NCI-H146 treated with DMSO at 0.1 percent for 48 hours (cell line): Measurements from ENCODE around the gene KCNN2.
"Not testable (repeated sequence)": the region's sequence is repeated elsewhere in the genome, so short reads cannot be mapped to it uniquely, and the experiment has no call there.

ENCODE experiments used
- DNase-seq: peaks from one replicate; lab custom pipeline; 2025; ENCODE audit not compliant: unreplicated experiment; lab: John Stamatoyannopoulos, UW

The KCNN2 gene

DNA sequence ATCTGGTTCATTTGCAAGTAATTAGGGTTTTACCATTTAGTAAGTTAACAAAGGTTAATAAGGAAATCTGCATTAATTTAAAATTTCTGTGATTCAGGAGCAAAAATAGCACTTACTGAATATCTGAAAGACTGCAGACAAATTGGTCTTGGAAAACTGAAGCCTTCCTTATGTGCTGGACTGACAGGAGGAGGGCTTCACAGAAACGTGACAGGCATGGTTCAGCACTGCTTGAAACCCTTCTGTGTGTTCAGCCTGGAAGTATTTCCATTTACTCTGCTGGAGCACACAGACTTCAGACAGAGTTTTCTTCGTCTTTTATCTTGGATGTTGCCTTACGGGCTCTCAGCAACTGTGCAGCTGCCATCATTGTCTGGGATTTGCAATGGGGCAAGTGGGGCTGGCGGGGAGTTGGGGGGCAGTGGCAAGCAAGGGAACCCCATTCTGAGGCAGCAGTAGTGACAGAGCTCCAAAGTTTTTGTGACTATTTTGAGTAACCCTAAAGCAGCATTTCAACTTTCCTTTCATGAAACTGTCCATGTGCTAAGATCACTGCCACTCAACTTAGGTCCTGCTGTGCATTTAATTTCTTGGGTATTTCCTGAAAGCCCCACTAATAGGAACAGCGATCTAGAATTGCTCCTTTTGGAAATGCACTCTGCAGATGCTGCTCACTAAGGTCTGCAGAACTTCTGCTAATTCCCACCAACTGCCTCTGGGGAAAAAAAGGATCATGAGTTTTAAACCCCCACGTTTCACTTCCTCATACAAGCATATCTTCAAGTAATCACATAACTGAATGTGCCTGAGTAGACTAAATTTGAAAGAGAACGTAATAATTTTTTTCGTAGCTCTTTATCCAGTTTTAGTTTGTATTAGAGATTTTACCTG is 56.6 kb downstream of the KCNN2 start:
- no peak for DNase-seq

DNA sequence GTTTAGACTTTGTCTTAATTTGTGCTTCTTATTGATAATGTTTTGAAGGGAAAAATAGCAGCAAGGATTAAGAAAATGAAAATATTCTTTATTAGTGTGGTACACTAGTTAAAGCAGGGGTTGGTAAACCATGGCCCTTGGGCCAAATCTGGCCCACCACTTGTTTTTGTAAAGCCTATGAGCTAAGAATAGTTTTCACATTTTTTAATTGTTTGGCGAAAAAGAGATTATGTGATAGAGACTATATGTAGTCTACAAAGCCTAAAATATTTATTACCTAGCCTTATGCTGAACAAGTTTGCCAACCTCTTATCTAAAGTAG is 57.2 kb downstream of the KCNN2 start:
- DNase-seq = no peak

DNA sequence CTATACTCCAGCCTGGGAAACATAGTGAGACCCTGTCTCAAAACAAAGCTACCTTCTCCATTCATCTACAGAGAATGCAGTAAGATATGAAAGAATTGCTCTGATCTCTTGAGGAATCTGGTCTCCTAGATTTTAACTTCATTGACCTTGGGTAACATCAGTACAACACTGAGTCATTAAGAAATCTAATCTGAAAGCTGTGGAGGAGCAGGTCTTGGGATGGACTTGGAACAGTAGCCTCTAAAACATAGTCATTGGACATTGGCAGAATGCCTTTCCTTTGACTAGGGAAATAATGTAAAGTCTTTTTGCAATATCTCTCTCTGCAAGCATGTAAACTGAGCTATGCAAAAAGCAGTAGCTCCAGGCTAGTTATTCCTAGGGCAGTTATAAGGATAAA is 58.1 kb downstream of the KCNN2 start:
- DNase-seq = no peak

DNA sequence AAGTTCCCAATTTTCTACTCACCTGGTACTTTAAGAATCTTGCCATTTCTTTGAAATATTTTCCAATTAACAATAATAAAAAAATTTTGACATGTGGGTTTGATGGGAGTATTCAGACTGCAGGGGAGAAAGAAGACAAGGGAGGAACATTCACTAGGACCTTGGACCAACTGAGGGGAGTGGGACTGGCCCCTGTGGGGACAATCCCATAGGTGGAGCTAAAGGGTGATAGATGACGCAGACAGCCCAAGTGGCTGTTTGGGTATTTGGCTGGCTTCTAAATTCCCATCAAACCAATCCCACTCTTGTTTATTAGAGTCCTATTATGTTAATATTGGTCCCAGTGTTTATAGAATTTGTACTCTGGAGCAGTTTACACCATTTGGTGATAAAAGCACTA is 65.3 kb downstream of the KCNN2 start:
- DNase-seq = no peak

DNA sequence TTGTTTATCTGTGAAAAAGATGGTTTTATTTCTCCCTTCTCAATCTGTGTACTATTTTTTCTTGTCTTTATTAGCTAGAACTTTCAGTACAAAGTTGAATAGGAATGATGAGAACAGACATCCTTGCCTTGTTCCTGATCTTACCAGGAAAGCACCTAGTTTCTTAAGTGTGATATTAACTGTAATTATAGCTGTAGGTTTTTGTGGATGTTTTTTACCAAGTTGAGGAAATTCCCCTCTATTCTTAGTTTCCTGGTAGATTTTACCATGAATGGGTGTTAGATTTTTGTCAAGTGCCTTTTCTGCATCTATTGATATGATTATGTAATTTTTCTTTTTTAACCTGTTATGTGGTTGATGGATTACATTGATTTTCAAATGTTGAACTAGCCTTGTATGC is 68.7 kb downstream of the KCNN2 start:
- DNase-seq = no peak

DNA sequence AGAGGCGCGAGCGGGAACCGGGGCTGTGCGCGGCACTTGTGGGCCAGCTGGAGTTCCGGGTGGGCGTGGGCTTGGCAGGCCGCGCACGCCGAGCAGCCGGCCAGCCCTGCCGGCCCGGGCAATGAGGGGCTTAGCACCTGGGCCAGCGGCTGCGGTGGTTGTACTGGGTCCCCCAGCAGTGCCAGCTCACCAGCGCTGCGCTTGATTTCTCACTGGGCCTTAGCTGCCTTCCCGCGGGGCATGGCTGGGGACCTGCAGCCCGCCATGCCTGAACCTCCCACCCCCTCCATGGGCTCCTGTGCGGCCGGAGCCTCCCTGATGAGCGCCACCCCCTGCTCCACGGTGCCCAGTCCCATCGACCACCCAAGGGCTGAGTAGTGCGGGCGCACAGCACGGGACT is 70.8 kb downstream of the KCNN2 start:
- DNase-seq = not testable (repeated sequence)

DNA sequence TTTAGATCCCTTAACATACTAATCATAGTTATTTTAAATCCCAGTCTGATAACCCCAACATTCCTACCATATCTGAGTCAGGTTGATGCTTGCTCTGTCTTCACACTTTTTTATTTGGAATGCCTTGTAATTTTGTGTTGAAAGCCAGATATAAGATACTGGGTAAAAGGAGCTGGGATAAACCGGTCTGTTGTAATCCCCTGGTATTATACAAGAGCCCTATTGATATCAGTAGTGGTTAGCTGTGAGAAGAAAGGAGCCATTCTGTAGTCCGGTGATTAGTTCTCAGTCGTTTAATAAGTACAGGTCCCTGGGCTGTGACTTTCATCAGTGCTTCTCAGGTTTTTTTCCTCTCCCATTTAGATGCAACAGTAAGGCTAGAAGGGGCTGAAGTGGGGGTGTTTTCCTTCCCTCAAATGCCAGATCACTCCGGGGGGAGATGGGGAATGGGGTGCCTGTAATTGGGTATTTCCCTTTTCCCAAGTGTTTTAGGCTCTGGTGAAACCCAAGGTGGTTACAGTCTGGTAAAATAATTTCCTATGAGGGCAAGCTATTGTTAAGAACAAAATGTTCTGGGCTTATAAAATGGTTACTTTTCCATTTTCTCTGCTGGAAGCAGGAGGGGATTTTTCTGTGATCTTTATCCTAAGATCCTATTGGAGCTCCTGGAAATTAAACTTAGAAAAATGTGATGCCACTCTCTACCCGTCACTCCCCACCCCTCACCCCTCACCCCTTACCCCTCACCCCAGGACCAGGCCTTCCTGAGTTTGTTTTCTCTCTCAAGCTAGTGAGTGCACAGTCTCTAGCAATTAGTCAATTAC is 72.7 kb downstream of the KCNN2 start:
- DNase-seq = no peak

DNA sequence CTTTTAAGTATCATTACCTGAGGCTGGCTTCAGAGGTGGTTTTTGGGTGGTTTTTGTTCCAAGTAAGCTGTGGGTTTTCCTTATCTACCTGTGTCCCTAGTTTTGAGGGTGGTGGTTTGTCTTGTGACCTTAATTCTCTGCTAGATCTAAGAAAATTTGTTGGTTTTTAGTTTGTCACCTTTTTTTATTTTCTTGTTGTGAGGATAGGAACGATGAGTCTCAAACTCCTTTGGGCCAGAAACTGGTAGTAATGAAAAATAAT is 73.3 kb downstream of the KCNN2 start:
- DNase-seq = no peak

DNA sequence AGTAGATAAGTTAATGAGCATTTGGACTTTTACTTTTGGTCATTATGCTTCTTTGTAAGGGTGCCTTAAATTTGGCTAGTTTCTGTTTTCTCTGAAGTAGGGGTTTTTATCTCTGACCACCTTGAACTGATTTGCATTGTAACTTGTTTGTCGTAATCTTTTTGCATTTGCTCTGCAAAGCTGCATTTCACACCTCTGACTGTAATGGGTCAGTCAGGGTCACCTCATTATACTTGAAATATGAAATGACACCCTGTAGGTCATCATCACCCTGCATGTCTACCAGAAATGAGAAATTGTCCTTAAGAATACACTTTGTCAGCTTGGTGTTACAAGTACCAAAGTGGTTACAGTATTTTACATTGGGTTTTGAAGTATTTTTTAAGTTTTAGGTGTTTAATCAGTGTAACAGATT is 74.0 kb downstream of the KCNN2 start:
- no peak for DNase-seq

DNA sequence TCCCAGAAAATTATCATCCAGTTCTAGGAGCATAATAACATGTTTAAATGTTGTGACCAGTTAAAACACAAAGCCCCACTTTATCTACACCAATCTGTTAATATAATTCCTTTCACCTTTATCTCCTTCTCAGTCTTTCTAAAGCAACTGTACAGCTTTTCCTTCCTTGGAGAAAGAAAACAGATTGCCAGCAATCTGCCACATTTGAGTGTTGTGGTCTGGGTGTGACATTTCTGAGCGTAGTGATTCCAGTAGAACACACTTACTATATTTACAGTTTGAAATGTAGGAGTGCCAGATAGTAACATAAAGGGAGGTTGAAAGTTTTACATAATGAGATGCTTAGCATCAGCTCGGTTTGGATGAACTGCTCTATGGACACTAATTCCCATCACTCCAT is 76.1 kb downstream of the KCNN2 start:
- DNase-seq = no peak

DNA sequence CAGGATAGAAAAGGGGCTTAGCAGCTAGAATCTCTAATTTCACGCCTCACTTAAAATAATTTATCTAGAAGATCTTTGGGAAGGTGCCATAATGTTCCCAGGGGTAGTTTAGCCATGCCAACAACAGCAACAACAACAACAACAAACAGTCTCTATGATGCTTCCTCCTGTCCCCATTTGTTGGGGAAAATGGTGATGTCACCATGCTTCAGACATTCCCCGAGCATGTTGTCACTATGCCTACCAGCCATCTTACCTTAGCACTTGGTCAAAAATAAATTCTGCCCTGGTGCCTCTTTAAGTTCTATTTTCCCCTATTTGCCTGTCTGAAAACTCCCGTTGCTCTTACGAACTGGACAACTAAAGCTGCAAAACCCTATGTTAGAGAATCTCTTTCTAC is 76.6 kb downstream of the KCNN2 start:
- DNase-seq = no peak

DNA sequence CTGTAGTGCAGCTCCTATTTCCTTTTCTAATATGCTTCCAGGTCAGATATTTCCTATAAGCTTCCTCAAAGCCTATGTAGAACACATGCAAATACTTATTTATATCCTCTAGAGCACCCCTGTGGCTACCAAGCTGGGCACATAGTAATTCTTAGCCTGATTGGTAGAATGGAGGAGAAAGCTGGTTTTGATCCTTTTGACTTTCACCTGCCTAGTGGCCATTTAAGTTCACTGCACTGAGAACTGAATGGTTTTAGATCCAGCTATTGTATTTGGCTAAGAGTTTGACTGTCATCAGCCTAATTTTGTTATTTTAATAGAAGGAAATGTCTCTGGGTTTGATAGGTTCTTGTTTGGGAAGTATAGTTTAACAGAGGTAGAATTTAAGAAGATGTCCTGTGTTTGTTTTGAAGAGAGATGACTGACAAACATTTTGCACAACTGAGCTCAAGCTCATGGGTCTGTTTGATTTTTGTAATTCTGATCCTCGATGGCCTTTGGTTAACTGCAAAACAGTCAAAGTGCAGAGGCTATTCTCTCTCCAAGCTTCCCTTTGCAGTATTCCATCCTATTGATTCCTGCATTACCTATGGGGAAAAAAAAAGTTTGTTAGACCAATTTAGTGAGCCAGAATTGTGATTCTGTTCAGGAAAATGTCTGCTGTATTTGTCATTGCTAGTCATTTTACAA is 85.4 kb downstream of the KCNN2 start:
- no peak for DNase-seq

DNA sequence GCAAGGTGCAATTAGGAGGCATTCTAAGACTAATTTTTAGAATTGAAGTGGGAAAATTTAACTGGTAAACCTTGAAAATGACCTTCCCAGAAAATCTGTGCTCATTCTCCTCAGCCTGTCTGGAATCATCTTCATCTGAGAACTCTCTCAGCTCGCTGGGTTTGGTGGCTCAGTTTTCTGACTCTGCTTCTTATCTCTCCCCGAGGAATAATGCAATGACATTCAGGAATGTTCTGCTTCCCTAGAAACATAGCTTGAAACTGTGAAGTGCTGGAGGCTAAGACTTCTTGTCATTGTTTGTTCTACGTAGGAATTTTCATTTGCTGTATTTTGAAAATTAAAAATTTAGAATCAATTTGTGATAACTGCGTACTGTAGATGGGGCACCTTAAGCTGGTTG is 86.6 kb downstream of the KCNN2 start:
- no peak for DNase-seq

DNA sequence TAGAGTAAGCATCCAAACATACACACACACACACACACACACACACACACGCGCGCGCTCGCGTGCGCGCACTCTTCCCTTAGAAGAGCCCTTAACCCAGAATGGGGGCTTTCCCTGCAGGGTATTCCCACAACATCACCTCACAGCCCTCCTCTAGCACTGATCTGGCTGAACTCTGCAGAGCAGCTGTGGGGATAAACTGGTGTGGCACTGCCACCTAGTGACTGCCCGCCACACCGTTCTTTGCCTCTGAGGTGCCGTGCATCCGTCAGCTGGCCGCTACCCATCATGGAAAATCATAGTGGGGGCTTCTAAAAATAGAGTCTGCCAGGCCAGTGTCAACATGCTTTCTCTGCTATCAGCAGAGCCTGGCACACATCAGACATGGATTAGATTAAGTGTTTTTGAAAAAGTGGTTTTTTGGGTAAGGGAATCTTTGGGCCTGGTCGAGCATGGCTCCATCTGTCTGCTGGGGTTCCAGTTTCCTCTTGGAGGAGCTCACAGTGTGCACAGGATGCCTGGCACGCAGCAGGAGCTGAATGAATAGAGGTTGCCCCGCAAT is 88.1 kb downstream of the KCNN2 start:
- DNase-seq = peak; percentile 71

DNA sequence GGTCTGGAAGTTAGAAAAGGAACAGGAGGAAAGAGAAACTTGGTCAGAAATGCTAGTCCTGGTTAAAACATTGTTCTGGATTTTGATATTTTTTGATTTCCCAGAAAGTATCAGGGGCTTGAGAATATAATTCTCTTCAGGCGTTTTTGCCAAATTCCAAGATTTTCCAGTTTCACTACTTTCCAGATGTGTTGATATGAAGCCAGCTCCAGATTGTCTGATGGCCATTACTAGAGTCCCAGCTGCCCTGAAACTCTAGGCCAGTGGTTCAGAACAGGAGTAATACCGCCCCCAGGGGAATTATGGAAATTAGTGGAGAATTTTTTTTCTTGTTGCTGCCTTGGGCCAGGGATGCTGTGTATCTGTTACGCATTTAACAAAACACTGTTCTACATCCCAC is 88.6 kb downstream of the KCNN2 start:
- no peak for DNase-seq

DNA sequence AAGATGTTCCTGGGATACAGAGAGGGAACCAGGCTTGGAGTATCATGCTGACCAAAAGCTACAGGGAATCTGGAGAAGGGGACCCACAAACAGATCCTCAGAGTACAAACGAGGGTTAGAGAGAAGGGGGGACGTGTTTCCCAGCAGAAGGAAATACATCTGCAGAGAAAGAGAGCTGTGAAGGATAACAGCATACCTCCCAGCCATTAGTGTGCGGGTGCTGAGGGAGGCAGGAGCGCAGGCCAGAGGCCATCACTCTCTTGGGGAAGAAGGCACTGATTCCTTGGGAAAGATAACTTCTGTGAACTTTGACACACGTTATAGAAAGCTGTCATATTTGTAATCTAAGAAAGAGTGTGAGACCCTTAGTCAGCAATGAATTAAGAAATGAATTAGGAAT is 96.9 kb downstream of the KCNN2 start:
- DNase-seq = no peak

DNA sequence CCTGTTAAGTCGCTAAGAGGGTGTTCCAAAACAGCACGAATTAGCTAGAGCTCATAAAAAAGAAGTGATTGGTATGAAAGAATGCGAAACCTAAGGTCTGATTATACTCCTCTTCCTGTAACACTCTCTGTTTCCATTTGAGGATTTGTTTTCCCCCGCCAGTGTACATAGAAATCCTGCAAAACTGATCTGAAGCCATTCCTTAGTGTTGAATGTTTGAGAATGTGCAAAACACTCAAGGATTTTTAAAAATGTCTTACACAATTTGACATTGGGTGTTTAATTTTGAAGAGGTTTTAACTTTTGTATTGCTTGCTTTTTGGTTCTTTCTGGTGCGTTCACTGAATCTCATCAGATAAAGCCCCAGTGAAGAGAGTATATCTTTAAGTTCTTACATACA is 105.3 kb downstream of the KCNN2 start:
- no peak for DNase-seq

DNA sequence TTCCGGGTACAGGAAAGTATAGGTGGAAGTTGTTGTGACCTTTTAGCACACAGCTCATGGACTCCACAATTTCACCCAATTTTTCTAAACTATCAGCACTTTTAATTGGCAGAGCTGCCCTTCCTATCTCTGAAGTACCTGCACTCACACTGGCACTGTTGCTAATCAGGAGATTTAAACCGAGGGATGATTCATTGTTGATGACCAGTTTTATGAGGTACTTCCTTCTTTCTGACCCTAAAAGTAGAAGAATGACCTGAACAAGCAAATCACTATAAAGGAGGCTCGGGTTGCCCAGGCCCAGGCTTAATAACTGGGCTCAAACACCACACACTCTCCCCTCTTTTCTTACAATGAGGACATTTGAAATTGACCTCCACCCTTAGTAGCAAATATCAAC is 105.9 kb downstream of the KCNN2 start:
- no peak for DNase-seq

DNA sequence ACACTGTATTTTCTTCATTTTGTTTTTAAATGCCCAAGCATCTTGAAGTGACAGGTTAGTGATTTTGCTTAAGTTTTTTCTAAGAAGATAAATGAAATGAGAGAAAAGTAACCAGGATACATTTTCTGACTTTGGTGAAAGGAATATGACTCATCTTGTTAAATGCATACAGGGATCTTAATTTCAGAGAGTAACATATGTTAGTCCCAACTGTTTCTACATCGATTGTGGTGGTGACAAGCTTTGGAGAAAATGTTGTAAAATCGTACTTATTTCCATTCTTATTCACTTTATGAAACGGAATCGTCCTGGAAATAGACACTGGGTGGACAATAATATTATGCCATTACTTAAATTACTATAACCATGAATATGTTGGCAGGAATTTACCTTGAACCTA is 107.5 kb downstream of the KCNN2 start:
- no peak for DNase-seq

DNA sequence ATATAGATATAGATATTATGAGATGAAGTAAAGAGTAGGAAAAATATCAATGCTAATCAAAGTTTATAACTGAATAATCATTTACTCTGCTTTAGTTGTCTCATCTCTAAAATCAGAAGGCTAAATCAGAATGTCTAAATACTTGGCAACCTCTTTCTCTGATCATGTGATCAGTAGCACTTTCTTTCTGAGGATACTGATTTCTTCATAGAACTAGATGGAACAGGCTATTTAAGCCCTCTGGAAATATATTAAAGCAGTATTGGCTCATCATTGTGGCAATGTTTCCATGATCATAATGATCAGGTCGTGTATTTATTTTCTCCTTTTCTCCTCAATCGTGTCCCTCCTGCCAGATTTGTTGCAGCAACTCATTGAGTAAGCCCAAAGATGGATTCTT is 109.7 kb downstream of the KCNN2 start:
- DNase-seq = no peak

DNA sequence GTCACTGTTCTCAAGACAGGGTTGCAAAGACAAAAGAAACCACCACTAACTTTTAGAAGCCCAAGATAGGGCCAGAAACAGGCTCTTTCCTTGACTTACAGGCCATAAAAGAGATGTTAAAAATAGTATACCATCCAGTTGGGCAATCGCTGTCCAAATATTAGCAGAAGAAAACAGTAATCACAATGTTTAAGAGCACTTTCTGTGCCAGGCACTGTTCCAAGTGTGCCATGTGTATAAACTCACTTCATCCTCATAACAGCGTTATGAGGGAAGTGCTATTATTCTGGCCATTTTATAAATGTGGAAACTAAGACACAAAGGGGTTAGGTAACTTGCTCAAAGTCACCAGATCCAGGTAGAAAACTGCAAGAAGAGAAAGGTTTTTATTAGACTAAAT is 111.7 kb downstream of the KCNN2 start:
- no peak for DNase-seq

DNA sequence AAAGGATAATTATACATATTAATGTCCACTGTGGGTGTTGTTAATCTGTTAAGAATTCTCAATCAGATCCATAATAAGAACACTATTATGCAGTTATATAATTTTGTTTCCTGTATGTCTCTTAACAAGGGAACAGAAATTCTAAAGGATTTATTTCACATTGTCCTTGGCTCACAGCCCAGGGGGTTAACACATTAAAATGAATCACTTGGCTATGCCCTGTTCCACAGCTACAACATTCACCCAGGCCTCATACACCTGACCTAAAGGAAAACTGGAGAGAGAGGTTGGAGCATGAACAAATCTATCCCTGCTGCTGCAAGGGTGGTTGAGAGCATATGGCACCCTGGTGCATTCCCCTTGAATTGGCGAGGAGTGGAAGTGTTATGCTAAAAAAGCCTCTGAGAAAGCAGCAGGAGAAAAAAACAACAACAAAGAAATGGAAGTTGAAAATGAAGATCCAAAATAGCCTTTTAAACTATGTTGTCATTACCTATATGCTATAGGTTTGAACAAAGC is 116.0 kb downstream of the KCNN2 start:
- DNase-seq = no peak
